CD4-positive, alpha-beta T cell treated with Interleukin-4 for 4 hours (primary cell): ENCODE measurements around the gene QSOX2.

Source experiments
- DNase-seq: peaks from one replicate; pipeline ENCODE4 v3.0.0-alpha.2; 2020

Gene QSOX2

GRCh38 chr9:136235709-136236455, 9.7 kb downstream of the QSOX2 start:
- no peak for DNase-seq

GRCh38 chr9:136235171-136235570, 10.4 kb downstream of the QSOX2 start:
- no peak for DNase-seq

DNA sequence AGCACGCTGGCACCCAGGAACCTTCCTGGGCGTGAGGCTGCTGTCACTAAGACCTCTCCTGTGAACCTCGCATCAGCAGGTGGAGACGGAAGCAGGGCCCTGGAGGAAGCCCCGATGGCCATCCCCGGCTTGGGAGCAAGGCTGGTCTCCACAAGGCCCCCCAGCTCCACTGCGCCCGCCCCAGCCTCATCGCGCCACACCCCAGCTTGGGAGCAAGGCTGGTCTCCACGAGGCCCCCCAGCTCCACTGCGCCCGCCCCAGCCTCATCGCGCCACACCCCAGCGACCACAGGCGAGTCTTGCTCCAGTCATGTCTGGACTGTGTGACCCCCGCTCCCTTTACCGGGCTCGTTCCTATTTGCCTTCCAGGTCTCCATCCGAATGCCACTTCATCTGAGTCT, 11.0 kb downstream of the QSOX2 start:
- no peak for DNase-seq

DNA sequence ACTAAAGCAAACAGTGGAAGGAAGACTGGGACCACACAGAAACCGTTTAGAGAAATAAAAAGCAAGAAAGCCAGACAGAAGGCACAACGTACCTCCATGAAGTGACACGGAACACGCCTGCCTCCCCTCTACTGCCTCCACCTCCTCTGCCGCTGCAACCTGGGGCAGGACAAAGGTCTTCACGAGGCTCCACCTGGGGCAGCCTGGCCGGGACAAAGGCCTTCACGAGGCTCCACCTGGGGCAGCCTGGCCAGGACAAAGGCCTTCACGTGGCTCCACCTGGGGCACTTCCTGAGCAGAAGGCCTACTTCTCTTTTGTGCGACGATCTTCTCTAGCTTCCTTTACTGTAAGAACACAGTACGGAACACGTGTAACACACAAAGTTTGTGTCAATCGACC, 11.7 kb downstream of the QSOX2 start:
- no peak for DNase-seq

DNA sequence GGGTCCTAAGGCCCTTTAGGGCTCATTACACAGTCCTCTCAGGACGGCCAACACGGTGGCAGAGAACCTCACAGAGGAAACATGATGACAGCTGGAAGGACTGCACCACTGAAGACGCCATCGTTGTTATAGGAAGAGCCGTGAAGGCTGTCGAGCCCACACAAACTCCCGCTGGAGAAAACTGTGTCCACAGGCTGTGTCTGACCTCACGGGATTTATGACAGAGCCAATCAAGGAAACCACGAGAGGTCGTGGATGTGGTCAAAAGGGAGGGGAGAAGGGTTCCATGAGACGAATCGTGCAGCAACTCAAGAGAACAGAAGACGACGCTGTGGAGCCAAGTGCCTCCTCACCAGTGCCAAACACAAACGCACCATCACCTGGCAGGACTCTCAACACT, 12.2 kb downstream of the QSOX2 start:
- no peak for DNase-seq

DNA sequence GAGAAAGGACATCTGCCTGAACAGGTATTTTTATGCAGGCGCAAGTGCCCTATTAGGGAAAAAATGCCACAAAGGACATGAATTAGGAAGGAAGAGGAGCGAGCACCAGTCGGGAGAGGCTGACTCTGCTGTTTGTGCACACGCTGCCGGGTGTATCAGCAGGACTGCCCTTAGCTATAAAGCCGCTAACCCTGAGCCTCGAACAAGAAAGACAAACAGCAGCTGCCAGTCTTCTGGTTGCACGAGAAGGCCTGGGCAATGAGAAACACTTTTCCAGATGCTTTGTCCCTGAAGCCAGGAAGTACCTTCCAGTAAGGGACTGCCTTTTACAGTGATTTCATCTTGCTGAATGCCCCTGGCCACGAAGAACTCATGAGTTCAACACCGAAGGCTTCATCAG, 12.6 kb downstream of the QSOX2 start:
- no peak for DNase-seq

DNA sequence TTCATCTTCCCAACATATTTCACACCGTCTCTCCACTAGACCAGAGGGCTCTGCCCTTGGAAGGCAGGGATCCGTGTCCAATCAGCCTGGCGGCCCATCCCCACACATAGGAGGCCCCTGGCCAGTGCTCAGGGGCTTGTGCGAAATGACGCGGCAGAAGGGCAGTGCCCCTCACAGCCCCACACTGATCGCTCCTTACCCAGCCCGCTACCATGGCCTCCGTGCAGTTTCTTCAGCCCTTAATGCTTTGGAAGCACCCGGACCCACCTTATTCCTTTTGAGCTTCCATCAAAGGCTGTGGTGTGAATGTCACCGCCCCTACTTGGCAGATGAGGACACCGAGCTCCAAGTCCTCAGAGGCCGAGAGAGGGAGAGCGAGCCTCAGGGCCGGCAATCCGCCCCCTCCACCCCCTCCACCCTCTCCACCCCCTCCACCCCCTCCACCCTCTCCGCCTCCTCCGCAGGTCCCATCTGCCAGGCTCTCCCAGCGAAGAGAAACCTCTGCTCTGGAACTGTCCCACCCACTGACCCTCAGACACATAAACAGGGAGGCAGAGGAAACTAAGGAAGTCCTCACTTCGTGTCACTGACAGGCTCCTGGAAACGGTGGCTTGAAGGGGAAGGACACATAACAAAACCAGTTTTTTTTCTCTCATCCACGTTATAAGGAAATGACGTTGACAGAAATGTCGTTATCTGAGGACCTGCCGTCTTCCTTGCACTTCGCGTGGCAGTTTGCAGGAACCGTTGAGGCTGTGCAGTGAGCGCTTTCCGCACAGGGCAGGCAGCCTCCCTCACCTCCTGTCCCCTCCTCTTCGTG, 13.9 kb downstream of the QSOX2 start:
- peak; percentile 24 for DNase-seq

DNA sequence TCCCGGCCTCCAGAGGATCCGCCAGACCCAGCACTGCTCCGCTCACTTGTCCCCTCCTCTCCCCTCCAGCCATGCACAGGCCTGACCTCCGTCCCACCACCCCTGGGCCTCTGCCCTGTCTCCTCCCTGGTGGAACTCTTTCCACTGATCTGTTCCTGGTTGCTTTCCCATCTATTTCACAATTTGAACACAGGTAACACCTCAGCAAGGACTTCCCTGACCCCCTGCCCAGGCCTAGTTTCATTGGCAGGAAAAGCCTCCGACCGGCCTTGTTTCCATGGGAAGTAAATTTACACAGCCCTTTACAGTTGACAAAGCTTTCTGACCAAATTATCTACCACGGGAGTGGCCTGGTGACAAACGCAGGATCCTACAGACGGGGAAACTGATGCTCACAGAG, 14.8 kb downstream of the QSOX2 start:
- DNase-seq: no peak

GRCh38 chr9:136230365-136230764, 15.2 kb downstream of the QSOX2 start:
- DNase-seq: no peak

DNA sequence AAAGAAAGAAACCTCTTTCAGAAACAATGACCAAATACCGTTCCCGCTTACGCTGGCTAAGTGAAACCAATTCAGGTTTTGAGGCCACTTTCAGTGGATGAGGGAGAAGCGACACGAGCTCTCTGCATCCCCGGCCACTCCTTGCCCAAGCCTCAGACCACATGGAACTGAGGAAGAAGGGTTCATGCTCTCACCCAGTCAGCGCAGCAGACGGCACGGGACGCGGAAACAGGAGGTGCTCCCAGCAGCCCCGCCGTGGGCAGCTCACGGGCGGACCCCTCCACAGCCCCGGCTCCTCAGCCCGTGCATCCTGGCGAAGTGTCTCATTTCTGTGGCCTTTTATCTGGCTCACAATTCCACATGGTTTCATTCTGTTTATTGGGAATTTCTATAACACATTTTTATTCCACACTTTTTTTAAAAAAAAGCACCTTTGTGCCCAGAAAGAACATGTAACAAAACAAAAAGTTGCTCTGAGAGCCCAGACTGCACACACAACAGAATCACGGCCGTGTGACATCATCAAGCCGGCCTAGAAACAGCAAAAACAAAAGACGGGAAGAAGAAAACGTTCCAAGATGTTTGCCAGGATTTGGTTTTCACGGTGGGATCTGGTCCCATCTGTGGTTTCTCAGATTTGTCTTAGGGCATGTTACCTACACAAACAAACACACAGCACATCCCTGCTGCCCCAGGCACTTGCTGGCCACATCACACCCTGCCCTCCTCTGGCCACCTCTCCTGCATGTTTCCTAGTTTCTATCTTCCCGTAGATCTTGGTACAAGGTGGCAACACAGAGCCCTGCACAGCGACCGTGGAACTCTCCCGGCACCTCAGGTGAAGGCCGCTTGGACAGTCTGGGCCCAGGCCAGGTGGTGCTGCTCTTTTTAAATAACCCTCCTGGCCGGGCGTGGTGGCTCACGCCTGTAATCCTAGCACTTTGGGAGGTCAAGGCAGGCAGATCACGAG, 16.2 kb downstream of the QSOX2 start:
- DNase-seq: no peak

GRCh38 chr9:136228107-136228875, 17.3 kb downstream of the QSOX2 start:
- no peak for DNase-seq

DNA sequence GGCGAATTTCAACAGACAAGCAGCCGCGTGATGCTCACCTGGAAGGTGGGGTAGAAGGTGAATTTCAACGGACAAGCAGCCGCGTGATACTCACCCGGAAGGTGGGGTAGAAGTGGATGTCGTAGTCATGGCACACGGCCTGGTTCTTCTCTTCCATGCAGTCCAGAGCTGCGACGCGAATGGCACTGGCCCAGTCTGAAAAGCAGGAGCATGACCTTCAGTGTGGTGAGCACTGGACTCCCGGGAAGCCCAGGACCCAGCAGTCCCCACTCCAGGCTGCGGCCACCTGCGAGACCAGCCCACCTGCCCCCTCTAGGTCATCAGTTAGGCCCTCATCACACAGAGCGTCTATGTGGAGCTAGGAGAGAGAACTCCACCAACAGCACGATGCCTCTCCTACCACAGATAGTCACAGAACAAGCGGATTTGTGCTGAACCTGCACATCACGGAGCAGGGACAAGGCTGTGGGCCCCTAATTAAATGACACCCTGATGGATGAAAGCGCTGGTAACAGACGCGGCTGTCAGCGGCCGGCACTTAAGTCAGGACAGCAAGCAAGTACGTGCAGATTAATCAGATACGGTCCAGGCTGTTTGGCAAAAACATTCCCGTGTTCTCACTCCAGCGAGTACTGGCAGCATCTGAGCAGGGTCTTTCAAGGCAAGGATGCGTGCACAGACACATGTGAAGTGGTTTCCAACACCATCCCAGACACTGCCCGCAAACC, 18.8 kb downstream of the QSOX2 start:
- DNase-seq: no peak

DNA sequence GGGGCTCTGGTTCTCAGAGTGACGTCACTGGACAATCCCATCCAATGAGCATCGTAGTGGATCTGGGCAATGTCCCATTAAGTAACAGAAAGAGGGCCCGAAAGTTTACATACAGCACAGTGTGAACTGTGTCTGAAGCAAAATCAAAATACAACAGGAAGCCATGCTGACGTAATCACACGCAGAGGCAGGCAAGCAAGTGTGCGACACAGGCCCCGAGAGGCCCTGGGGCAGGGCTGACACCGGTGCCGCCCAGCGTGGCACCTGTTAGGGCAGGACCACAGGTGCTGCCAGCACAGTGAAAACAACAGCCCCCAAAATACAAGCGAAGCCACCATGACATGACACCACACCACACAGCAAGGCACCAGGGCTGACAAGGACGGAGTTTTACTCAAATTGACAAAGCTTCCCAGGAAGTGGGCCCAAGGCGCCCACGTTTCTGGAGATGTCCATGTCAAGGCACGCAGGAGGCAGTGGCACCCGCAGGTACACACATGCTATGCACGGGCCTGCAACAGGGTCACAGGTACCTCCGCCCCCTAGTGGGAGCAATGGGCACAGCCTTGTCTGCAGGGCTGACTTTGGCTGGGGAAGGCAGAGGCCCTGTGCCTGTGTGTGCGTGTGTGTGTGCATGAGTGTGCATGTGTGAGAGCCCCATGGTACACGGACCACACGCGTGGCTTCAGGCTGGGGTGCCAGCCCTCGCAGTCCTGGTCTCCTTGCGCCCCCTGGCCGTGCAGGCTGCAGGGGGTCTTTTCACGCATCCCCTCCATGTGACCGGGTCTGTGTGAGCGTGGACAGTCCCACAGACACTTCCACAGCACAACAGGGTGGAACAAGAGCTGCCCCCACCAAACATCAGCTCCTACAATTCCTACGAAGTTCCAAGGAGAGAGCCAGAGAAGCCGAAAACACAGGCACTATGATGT, 19.6 kb downstream of the QSOX2 start:
- DNase-seq: peak; percentile 60

DNA sequence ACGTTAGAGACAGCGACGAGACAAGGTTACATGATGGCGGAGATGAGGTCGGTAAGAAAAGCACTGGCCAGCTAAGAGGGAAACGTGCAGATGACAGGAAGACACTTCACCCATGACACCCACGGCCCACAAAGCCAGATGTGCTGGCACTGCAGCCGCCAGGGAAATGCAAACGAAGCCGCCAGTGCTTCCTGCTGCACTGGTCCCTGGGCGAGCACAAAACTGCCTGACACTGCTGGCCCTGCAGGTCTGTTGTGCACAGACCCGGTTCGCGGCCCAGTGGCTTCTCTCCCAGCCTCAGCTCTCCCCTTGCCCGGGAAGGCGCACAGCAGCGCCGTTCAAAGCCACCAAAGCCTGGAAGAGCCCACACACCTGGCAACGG, 20.3 kb downstream of the QSOX2 start:
- DNase-seq: no peak

DNA sequence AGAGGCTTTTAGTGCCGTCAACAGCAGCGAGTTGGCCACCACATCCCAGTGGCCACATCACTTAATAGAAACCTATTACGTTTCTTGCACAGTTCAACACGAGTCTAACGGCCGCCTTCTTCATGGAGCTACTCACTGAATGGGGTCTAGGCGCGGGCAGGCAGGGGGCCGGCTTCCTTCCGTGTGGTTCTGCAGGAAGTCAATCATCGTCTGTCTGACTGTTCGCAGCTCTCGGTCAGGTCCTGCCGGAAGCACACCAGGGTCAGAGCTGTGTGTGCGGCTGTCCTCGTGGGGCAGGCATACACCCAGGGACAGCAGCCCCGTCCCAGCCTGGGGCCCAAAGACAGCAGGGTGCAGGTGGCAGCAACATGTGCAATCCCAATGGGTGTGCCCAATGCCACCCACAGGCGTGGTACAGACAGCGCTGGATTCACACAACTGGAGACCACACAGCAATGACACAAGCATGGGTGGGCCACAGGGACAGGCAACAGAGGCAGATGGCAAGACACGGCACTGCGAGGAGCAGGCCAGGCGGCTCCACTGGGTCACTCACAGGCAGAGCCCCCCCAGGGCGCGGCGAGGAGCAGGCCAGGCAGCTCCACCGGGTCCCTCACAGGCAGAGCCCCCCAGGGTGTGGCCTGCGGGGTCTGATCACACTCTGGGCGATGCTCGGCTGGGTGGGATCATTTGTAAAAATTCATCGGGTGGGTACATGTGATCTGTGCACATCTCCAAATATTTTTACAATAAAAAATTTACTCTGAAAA, 21.6 kb downstream of the QSOX2 start:
- no peak for DNase-seq

GRCh38 chr9:136222906-136223285, 22.7 kb downstream of the QSOX2 start:
- no peak for DNase-seq

- no peak for DNase-seq
Measured at GRCh38 chr9:136222166-136222905, 23.3 kb downstream of the QSOX2 start.

DNA sequence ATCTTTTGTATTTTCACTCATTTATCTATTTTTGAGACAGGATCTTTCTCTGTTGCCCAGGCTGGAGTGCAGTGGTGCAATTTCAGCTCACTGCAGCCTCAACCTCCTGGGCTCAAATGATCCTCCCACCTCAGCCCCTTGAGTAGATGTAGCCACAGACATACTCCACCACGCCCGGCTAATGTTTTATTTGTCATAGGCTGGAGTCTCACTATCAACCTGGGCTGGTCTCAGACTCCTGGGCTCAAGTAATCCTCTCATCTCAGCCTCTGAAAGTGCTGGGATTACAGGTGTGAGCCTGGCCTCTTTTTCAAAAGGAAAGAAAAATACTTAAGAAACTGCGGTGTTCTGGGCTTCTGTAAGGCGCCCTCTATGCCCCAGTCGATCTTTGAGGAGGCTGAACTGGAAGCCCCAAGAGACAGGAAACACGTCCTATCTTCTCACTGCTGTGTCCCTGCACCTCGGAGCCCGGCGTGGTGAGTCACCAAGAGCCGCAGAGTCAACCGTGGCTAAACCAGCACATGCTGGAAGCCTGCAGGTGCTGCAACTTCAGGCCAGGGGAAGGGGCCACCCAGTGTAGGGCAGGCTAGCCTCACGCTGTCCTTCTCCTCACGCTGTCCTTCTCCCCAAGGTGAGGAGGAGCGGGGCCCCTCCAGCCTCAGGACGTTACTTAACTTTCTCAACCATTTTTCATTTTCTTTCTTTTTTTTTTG, 25.4 kb downstream of the QSOX2 start:
- DNase-seq: peak; percentile 46
